ENCODE results near the gene STARD6. TPM values are rescaled to one million over a fixed set of nuclear protein-coding genes. Genes with fewer than 3 reads are reported as not detected.
"Not testable (repeated sequence)": the region's sequence is repeated elsewhere in the genome, so short reads cannot be mapped to it uniquely, and the experiment has no call there.

Gene STARD6
- total RNA-seq, 1 experiment from 2014 or later: not detected

DNA sequence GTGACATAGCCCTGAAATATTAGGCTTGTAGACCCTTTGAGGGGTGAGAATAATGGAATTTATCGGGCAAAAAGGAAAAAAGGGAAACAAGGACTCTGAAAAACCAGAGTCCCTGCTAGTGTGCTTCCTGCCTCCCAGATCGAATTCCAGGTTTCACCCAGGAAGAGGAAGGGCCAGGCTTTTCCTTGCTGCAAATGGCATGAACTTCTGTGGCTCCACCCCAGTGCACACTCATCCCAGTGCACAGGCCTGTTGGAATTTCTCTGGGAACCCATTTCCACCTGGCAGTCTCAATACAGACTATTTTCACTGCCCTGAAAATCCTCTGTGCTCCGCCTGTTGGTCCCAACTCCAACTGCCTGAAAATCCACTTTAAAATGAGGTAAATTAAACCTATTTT lies 30.0 kb upstream of the STARD6 start:
- Histone ChIP-seq H3K23me2 (ENCODE audit: insufficient read length, low read depth, low read length, poor library complexity, severe bottlenecking) (no peaks in the 10 kb centered on the region), H3K79me1 (ENCODE audit: insufficient read depth, low read depth, low read length, poor library complexity, severe bottlenecking) (no peaks in the 10 kb centered on the region), H3K18ac (ENCODE audit: insufficient read length, low read depth, low read length) (no peak overlapping the region), H2BK120ac (ENCODE audit: low read depth, low read length, poor library complexity, severe bottlenecking) (no peak overlapping the region), H4K8ac (replicated peaks; ENCODE audit: insufficient read length, low read depth, low read length) (no peak overlapping the region), H2BK20ac (ENCODE audit: low read depth, low read length, poor library complexity, severe bottlenecking) (no peak overlapping the region), H2BK12ac (ENCODE audit: insufficient read length, low read depth, low read length) (no peak overlapping the region), H4K20me1 (ENCODE audit: control insufficient read depth, insufficient read depth, insufficient read length) (no peaks in the 10 kb centered on the region), H2BK5ac (ENCODE audit: insufficient read length, low read length) (no peak overlapping the region), H4K5ac (ENCODE audit: insufficient read length, low read depth, low read length) (no peak overlapping the region), H4K91ac (ENCODE audit: insufficient read length, low read depth, low read length) (peak overlapping the region; percentile 81), H3K27ac (ENCODE audit: insufficient read length, low read depth, low read length) (no peak overlapping the region), H3K56ac (ENCODE audit: insufficient read length, low read depth, low read length) (no peak overlapping the region), H2AK5ac (ENCODE audit: insufficient read length, low read length) (no peak overlapping the region), H3K23ac (ENCODE audit: insufficient read length, low read depth, low read length) (no peak overlapping the region), H2BK15ac (ENCODE audit: low read depth, low read length) (no peak overlapping the region), H3K9ac (ENCODE audit: extremely low read depth, insufficient read length, low read length) (no peak overlapping the region), H3K4me2 (ENCODE audit: insufficient read depth, insufficient read length, low read length) (no peak overlapping the region), H3K79me2 (ENCODE audit: insufficient read depth, low read length) (no peaks in the 10 kb centered on the region), H3K4me1 (ENCODE audit: insufficient read depth, low read length) (peaks cover 8% of the 10 kb centered on the region), H3T11ph (ENCODE audit: low read length) (no peak overlapping the region), H3K9me3 (ENCODE audit: control insufficient read depth, low read depth, low read length) (no peaks in the 10 kb centered on the region), H3K27me3 (ENCODE audit: insufficient read depth, low read length) (no peaks in the 10 kb centered on the region), H3K4ac (ENCODE audit: low read depth, low read length) (no peak overlapping the region), H3K14ac (ENCODE audit: insufficient read depth, low read length) (no peak overlapping the region), H2AFZ (ENCODE audit: low read length) (no peak overlapping the region)
- WGBS (ENCODE audit: extremely low coverage, insufficient read length, low lambda C conversion rate): no CpG with 5 or more reads among the region's 3 CpGs
- Mint-ChIP-seq H3K27ac (no peak overlapping the region), H3K36me3 (ENCODE audit: insufficient read depth in 1 of 3, low read depth in 3 of 3) (peaks cover 7 to 23% (median 8%) of the 10 kb centered on the region in 3 experiments), H3K27me3 (ENCODE audit: low read depth) (peaks cover 1% of the 10 kb centered on the region), H3K4me3 (no peak overlapping the region), H3K4me1 (peaks cover 42 to 51% of the 10 kb centered on the region in 2 experiments), H3K9me3 (peaks cover 8 to 14% of the 10 kb centered on the region in 2 experiments)
- TF ChIP-seq, protein P1, sequence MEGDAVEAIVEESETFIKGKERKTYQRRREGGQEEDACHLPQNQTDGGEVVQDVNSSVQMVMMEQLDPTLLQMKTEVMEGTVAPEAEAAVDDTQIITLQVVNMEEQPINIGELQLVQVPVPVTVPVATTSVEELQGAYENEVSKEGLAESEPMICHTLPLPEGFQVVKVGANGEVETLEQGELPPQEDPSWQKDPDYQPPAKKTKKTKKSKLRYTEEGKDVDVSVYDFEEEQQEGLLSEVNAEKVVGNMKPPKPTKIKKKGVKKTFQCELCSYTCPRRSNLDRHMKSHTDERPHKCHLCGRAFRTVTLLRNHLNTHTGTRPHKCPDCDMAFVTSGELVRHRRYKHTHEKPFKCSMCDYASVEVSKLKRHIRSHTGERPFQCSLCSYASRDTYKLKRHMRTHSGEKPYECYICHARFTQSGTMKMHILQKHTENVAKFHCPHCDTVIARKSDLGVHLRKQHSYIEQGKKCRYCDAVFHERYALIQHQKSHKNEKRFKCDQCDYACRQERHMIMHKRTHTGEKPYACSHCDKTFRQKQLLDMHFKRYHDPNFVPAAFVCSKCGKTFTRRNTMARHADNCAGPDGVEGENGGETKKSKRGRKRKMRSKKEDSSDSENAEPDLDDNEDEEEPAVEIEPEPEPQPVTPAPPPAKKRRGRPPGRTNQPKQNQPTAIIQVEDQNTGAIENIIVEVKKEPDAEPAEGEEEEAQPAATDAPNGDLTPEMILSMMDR (conservative IDR thresholded peaks at IDR 0.05): no peak
- no peak for DNase-seq

DNA sequence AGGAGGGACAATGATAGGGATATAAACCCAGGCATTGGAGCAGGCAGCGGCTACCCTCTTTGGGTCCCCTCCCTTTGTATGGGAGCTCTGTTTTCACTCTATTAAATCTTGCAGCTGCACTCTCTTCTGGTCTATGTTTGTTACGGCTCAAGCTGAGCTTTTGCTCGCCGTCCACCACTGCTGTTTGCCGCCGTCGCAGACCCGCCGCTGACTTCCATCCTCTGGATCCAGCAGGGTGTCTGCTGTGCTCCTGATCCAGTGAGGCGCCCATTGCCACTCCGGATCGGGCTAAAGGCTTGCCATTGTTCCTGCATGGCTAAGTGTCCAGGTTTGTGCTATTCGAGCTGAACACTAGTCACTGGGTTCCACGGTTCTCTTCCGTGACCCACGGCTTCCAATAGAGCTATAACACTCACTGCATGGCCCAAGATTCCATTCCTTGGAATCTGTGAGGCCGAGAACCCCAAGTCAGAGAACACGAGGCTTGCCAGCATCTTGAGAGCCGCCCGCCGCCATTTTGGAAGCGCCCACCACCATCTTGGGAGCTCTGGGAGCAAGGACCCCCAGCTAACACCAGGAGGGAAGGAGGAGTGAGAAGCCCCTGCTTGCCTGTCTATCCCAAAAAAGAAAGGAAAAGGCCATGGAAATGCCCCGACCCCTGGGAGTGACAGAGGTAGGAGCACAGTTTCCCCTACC lies 29.3 kb upstream of the STARD6 start:
- Mint-ChIP-seq H3K4me1 (peaks cover 47 to 54% of the 10 kb centered on the region in 2 experiments), H3K9me3 (peaks cover 8 to 14% of the 10 kb centered on the region in 2 experiments), H3K36me3 (ENCODE audit: insufficient read depth in 1 of 3, low read depth in 3 of 3) (peaks cover 7 to 23% (median 10%) of the 10 kb centered on the region in 3 experiments)
- H3K9ac ChIP-seq (ENCODE audit: extremely low read depth, insufficient read length, low read length); H2BK15ac ChIP-seq (ENCODE audit: low read depth, low read length); H2AK5ac ChIP-seq (ENCODE audit: insufficient read length, low read length); H3K56ac ChIP-seq (ENCODE audit: insufficient read length, low read depth, low read length); H3K18ac ChIP-seq (ENCODE audit: insufficient read length, low read depth, low read length); H4K5ac ChIP-seq (ENCODE audit: insufficient read length, low read depth, low read length); H3K79me1 ChIP-seq (ENCODE audit: insufficient read depth, low read depth, low read length, poor library complexity, severe bottlenecking); H3K27me3 ChIP-seq (ENCODE audit: insufficient read depth, low read length); H3K27me3 Mint-ChIP-seq (ENCODE audit: low read depth); H3K14ac ChIP-seq (ENCODE audit: insufficient read depth, low read length); H2BK12ac ChIP-seq (ENCODE audit: insufficient read length, low read depth, low read length); H4K20me1 ChIP-seq (ENCODE audit: control insufficient read depth, insufficient read depth, insufficient read length); H4K8ac ChIP-seq (replicated peaks; ENCODE audit: insufficient read length, low read depth, low read length); H3K4me2 ChIP-seq (ENCODE audit: insufficient read depth, insufficient read length, low read length); H3K27ac ChIP-seq (ENCODE audit: insufficient read length, low read depth, low read length); H3K4me1 ChIP-seq (ENCODE audit: insufficient read depth, low read length); H3K23ac ChIP-seq (ENCODE audit: insufficient read length, low read depth, low read length); H2BK5ac ChIP-seq (ENCODE audit: insufficient read length, low read length); H3T11ph ChIP-seq (ENCODE audit: low read length); DNase-seq; H3K4ac ChIP-seq (ENCODE audit: low read depth, low read length); H2AFZ ChIP-seq (ENCODE audit: low read length); H3K23me2 ChIP-seq (ENCODE audit: insufficient read length, low read depth, low read length, poor library complexity, severe bottlenecking); H2BK120ac ChIP-seq (ENCODE audit: low read depth, low read length, poor library complexity, severe bottlenecking); H2BK20ac ChIP-seq (ENCODE audit: low read depth, low read length, poor library complexity, severe bottlenecking); H3K4me3 Mint-ChIP-seq; H3K9me3 ChIP-seq (ENCODE audit: control insufficient read depth, low read depth, low read length); H3K27ac Mint-ChIP-seq; H3K79me2 ChIP-seq (ENCODE audit: insufficient read depth, low read length): not testable (repeated sequence)
- no CpG with 5 or more reads among the region's 23 CpGs for WGBS (ENCODE audit: extremely low coverage, insufficient read length, low lambda C conversion rate)
- peak overlapping the region; percentile 81 for H4K91ac ChIP-seq (ENCODE audit: insufficient read length, low read depth, low read length)

Data from H9 (cell line).